Measurements from ENCODE around the gene EID1.
"Not testable (repeated sequence)": the region's sequence is repeated elsewhere in the genome, so short reads cannot be mapped to it uniquely, and the experiment has no call there.

Gene EID1

DNA sequence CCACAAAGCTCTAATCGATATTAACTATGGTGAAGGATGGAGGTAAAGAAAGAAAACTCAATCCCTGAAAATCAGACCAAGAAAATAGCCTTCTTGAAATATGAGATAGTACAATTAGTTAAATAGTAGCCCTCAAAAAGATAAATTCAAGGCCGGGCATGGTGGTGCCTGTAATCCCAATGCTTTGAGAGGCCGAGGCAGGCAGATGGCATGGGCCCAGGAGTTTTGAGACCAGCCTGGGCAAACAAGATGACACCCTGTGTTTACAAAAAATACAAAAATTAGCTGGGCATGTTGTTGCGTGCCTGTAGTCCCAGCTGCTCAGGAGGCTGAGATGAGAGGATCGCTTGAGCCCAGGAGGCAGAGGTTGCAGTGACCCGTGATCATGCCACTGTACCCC, 35.4 kb upstream of the EID1 start:
- DNase-seq (ENCODE audit: low read depth) = no peak
- TF ChIP-seq, protein P1, sequence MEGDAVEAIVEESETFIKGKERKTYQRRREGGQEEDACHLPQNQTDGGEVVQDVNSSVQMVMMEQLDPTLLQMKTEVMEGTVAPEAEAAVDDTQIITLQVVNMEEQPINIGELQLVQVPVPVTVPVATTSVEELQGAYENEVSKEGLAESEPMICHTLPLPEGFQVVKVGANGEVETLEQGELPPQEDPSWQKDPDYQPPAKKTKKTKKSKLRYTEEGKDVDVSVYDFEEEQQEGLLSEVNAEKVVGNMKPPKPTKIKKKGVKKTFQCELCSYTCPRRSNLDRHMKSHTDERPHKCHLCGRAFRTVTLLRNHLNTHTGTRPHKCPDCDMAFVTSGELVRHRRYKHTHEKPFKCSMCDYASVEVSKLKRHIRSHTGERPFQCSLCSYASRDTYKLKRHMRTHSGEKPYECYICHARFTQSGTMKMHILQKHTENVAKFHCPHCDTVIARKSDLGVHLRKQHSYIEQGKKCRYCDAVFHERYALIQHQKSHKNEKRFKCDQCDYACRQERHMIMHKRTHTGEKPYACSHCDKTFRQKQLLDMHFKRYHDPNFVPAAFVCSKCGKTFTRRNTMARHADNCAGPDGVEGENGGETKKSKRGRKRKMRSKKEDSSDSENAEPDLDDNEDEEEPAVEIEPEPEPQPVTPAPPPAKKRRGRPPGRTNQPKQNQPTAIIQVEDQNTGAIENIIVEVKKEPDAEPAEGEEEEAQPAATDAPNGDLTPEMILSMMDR (conservative IDR thresholded peaks at IDR 0.05; ENCODE audit: low read depth, low read length) = no peak
- no peak overlapping the region for H3K4me3 ChIP-seq (ENCODE audit: low read depth, low read length)

DNA sequence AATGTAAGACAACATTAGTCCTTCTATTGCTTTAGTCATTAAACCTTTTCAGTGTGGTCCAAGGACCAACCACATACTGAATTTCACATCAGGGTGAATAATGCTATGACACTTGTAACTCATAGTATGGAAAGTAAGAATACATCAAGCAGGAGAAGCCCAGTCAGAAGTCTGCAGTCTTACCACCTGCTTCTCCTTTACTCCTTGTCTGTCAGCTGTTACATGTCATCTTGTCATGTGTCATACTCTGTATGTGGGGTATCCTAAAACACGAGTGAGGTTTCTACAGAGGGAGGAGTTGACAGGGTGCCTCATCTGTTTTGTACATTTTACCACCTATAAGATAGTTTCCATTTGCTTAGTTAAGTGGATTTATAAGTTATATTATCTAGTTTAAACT, 32.8 kb upstream of the EID1 start:
- no peak for DNase-seq (ENCODE audit: low read depth)
- H3K4me3 ChIP-seq (ENCODE audit: low read depth, low read length) = no peak overlapping the region
- TF ChIP-seq, protein P1 (conservative IDR thresholded peaks at IDR 0.05; ENCODE audit: low read depth, low read length) = no peak

DNA sequence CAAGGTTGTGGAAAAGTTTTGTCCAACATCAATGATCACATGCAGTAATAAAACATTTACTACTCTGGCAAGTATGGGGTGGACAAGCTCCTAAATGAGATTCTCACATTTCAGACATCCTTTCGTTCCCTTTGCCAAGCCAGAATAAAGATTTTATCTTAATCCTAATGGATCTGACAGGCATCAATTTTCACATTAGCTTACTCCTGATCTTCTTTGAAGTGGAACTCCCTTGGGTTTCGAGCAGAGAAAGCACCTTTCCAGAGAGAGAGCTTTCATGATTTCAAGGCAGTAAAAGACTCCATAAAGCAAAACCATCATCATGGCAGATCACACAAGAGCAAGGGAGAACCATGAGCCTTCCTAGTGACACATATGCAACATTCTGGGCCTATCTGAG, 27.3 kb upstream of the EID1 start:
- no peak overlapping the region for H3K4me3 ChIP-seq (ENCODE audit: low read depth, low read length)
- TF ChIP-seq, protein P1 (conservative IDR thresholded peaks at IDR 0.05; ENCODE audit: low read depth, low read length) = no peak
- no peak for DNase-seq (ENCODE audit: low read depth)

DNA sequence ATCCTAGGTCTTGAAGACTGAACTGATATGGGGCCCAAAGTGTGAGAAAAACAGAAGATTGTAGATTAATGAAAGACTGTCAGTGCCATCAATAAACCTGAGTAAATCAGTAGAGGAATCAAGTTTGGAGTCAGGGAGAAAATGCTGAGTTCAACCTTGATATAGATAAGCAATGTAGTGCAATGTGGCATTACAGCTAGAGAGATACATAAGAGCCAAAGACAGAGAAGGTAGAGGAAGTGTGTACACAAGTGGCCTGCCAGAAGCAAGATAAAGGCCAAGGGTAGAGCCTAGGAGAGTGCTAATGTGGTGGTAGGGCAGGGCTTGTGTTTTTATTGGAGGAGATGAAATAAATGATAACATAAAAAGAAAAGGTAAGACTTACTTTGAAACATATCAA, 26.0 kb upstream of the EID1 start:
- DNase-seq (ENCODE audit: low read depth) = no peak
- no peak overlapping the region for H3K4me3 ChIP-seq (ENCODE audit: low read depth, low read length)
- TF ChIP-seq, protein P1 (conservative IDR thresholded peaks at IDR 0.05; ENCODE audit: low read depth, low read length) = no peak

DNA sequence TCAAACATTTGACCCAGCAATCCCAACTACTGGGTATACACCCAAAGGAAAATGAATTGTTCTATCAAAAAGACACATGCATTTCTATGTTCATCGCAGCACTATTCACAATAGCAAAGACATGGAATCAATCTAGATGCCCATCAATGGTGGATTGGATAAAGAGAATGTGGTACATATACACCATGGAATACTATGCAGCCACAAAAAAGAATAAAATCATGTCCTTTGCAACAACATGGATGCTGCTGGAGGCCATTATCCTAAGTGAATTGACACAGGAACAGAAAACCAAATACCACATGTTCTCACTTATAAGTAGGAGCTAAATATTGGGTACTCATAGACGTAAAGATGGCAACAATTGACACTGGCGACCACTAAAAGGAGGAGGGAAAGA, 23.5 kb upstream of the EID1 start:
- not testable (repeated sequence) for DNase-seq (ENCODE audit: low read depth); H3K4me3 ChIP-seq (ENCODE audit: low read depth, low read length)

DNA sequence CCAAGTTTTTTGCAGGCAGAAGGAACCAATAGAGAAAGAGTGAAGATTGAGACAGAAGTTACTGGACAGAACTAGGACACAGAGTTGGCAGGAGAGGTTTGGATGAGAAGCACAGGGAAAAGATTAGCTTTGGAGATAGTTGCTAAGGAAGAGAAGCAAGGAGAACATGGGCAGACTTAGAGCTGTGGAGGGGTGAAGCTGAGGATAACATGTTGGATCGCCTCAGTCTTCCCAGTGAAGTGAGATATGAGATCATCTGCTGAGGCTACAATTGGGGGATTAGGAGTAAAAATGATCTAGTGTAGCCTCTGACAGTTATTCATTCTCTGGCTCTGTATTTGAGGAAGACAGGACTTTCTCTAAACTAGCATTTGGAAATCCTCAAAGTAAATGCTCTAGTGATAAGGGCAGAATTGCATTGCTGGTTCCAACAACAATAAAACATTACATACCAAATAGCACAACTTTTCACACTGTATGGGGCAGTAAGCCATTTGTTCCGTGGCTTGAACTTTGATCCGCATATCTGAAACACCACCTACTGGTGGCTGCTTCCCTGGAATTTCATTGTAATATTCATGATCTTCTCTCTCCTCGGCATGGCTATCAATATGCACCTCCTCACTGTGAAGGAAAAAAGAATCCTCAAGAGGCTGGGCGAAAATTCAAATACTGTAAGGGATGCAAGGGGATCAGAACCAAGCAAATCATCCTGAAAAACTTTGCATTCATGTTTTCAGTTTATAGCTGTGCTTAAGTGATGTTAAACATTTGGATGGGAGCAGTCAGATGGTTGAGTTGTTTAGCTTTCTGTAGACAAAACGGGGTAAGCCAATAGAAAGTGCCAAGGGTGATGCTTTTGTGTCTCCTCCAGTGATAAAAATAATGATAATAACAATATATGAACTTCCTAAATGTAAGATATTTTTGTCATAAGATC, 22.2 kb upstream of the EID1 start:
- peak; percentile 74 for DNase-seq (ENCODE audit: low read depth)
- TF ChIP-seq, protein P1 (conservative IDR thresholded peaks at IDR 0.05; ENCODE audit: low read depth, low read length) = peak; percentile 64
- no peak overlapping the region for H3K4me3 ChIP-seq (ENCODE audit: low read depth, low read length)

DNA sequence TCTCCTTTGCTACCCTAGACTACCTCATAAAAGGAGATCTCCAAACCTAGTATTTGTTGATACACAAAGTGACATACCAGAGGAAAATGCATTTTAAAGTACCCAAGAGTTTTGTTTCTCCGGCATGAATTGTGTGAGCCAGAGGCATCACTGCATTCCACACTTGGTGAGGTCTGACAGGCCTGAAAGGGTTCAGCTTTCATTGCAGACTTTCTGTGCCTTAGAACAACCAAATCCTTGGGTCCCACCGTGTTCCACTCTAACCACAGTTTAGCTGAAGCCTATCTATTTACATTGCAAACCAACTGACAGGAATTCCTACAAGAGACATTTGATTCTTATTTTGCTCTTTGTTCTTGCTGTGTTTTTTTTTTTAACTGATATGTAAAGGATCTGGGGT, 21.0 kb upstream of the EID1 start:
- no peak overlapping the region for H3K4me3 ChIP-seq (ENCODE audit: low read depth, low read length)
- peak; percentile 85 for DNase-seq (ENCODE audit: low read depth)
- TF ChIP-seq, protein P1 (conservative IDR thresholded peaks at IDR 0.05; ENCODE audit: low read depth, low read length) = no peak
